Thoracic aorta (tissue), 2 donors: Measurements from ENCODE around the gene ZNF530. TPM values are rescaled to one million over a fixed set of nuclear protein-coding genes. Genes with fewer than 3 reads are reported as not detected.

ENCODE experiments used
- ATAC-seq: fragments of 150-250 bp; one replicate; pipeline ENCODE4 v1.8.0; 2017; ENCODE audit warnings: low read depth; ENCODE audit not compliant: insufficient number of reproducible peaks, low FRiP score
- DNase-seq: peaks from one replicate; pipeline ENCODE4 v3.0.0-alpha.2; 2020; ENCODE audit warnings: low spot score
- H3K27ac ChIP-seq, 2 donors: fragments of 200-600 bp; sonication (generic); 1 replicate in 1 of 2; 2 replicates in 1 of 2; pipeline ENCODE4 v1.5.1; 2016; ENCODE audit warnings: mild to moderate bottlenecking in 2 of 2, moderate library complexity in 2 of 2
- H3K27me3 ChIP-seq: fragments of 200-600 bp; sonication (generic); replicated peaks from 2 replicates; pipeline ENCODE4 v1.6.0; 2016; ENCODE audit warnings: mild to moderate bottlenecking; ENCODE audit not compliant: insufficient read depth
- H3K36me3 ChIP-seq: fragments of 200-600 bp; sonication (generic); one replicate; pipeline ENCODE4 v1.5.1; 2016
- H3K4me1 ChIP-seq, 2 donors: fragments of 200-600 bp; sonication (generic); 1 replicate in 1 of 2; 2 replicates in 1 of 2; pipeline versions ENCODE4 v1.5.1 to v1.6.0; 2016; ENCODE audit warnings: low read depth in 2 of 2, mild to moderate bottlenecking in 1 of 2; ENCODE audit not compliant: control insufficient read depth in 1 of 2
- H3K4me3 ChIP-seq: fragments of 200-600 bp; sonication (generic); 2 replicates; pipeline ENCODE4 v1.5.1; 2016; ENCODE audit warnings: mild to moderate bottlenecking
- H3K9me3 ChIP-seq: fragments of 200-600 bp; sonication (generic); 2 replicates; pipeline ENCODE4 v1.5.1; 2016
- CTCF ChIP-seq: fragments of 200-600 bp; sonication (generic); IDR thresholded peaks from one replicate; pipeline ENCODE4 v1.5.1; 2019; ENCODE audit warnings: antibody characterized with exemption
- total RNA-seq, 2 donors: library from RNA; depleted of rRNA; stranded (reverse); fragments of >200 nt; gene quantifications; one replicate each; pipeline versions ENCODE4 v1.1.0 to v1.2.3, GENCODE V29; 2016

The ZNF530 gene
- total RNA-seq, 2 donors from 2014 or later, result 3.8 to 7.4 TPM

GRCh38 chr19:57572415-57572947, 27.2 kb upstream of the ZNF530 start:
- ATAC-seq, result no peak
- TF ChIP-seq CTCF, result no peak

GRCh38 chr19:57576661-57577060, 23.0 kb upstream of the ZNF530 start:
- ATAC-seq (no peak), DNase-seq (no peak)
- Histone ChIP-seq H3K4me3 (no peak overlapping the region), H3K27me3 (no peaks in the 10 kb centered on the region), H3K4me1 (peaks cover 7 to 9% of the 10 kb centered on the region in 2 donors), H3K36me3 (peaks cover 45% of the 10 kb centered on the region), H3K9me3 (peaks cover 49% of the 10 kb centered on the region), H3K27ac (no peak overlapping the region)
- TF ChIP-seq CTCF, result no peak

More at GRCh38 chr19:57572415-57572947, 27.2 kb upstream of the ZNF530 start:
- H3K9me3 ChIP-seq, result peaks cover 88% of the 10 kb centered on the region
- peaks cover 45% of the 10 kb centered on the region for H3K36me3 ChIP-seq
- H3K4me1 ChIP-seq, result no peaks in the 10 kb centered on the region
- no peak for DNase-seq
- no peak overlapping the region for H3K4me3 ChIP-seq
- no peak overlapping the region for H3K27ac ChIP-seq
- no peaks in the 10 kb centered on the region for H3K27me3 ChIP-seq

- TF ChIP-seq CTCF, result no peak
- DNase-seq (peak; percentile 96), ATAC-seq (peak; percentile 100)
- Histone ChIP-seq H3K36me3 (peaks cover 29% of the 10 kb centered on the region), H3K4me3 (peak within 1 kb of the TSS; percentile 91), H3K9me3 (peaks cover 29% of the 10 kb centered on the region), H3K27me3 (no peaks in the 10 kb centered on the region), H3K4me1 (peaks cover 7 to 15% of the 10 kb centered on the region in 2 donors), H3K27ac (peak within 1 kb of the TSS; percentile 24 to 49)
Measured at GRCh38 chr19:57578487-57579205, 21.0 kb upstream of the ZNF530 start, which contains the start of gene ZNF416. Gene ZNF416 (minus strand): TSS chr19:57578911. CDS start chr19:57578704, 207 bp downstream.

GRCh38 chr19:57583104-57583520, 16.6 kb upstream of the ZNF530 start:
- no peak for TF ChIP-seq CTCF
- Histone ChIP-seq H3K4me1 (peaks cover 6 to 19% of the 10 kb centered on the region in 2 donors), H3K36me3 (peaks cover 4% of the 10 kb centered on the region), H3K27ac (no peak overlapping the region), H3K4me3 (peak overlapping the region; percentile 72), H3K9me3 (peaks cover 21% of the 10 kb centered on the region), H3K27me3 (no peaks in the 10 kb centered on the region)
- ATAC-seq (no peak), DNase-seq (no peak)

- Histone ChIP-seq H3K27ac (no peak within 1 kb of the TSS), H3K4me1 (peaks cover 5 to 15% of the 10 kb centered on the region in 2 donors), H3K4me3 (peak within 1 kb of the TSS; percentile 72), H3K36me3 (peaks cover 11% of the 10 kb centered on the region), H3K27me3 (no peaks in the 10 kb centered on the region), H3K9me3 (peaks cover 27% of the 10 kb centered on the region)
- TF ChIP-seq CTCF, result no peak
- DNase-seq (peak; percentile 43), ATAC-seq (peak; percentile 35)
Measured at GRCh38 chr19:57583521-57584416, 15.9 kb upstream of the ZNF530 start, which contains the start of gene ZIK1. Gene ZIK1 (plus strand): TSS chr19:57584145. CDS start chr19:57584357, 212 bp downstream.
